ENCODE results near the gene AIRE.

- no peak for TF ChIP-seq CTCF (IDR thresholded peaks at IDR 0.05)
- no peak for TF ChIP-seq POLR2A (IDR thresholded peaks at IDR 0.05)
Observed at GRCh38 chr21:44285138-44285992, at the start of gene AIRE.

All from ovary (tissue), 3 donors.